ENCODE data around the gene PMF1. TPM values are rescaled to one million over a fixed set of nuclear protein-coding genes. Genes with fewer than 3 reads are reported as not detected.

PMF1 gene
- total RNA-seq, 2 donors from 2014 or later: 26.4 to 33.2 TPM

- Histone ChIP-seq H3K4me3 (no peak overlapping the region), H3K9me3 (no peaks in the 10 kb centered on the region), H3K4me1 (ENCODE audit: control insufficient read depth in 1 of 2, low read depth in 2 of 2) (peaks cover 6 to 14% of the 10 kb centered on the region in 2 donors), H3K27ac (no peak overlapping the region), H3K36me3 (peaks cover 62% of the 10 kb centered on the region), H3K27me3 (replicated peaks; ENCODE audit: insufficient read depth) (no peaks in the 10 kb centered on the region)
- DNase-seq (ENCODE audit: low spot score): no peak
- no peak for ATAC-seq (ENCODE audit: insufficient number of reproducible peaks, low FRiP score, low read depth)
- TF ChIP-seq CTCF (IDR thresholded peaks at IDR 0.05): no peak
These were observed 63.7 kb downstream of the PMF1 start for GRCh38 chr1:156276532-156276931.

GRCh38 chr1:156276966-156277381 is 64.2 kb downstream of the PMF1 start:
- TF ChIP-seq CTCF (IDR thresholded peaks at IDR 0.05): no peak
- peaks cover 59% of the 10 kb centered on the region for H3K36me3 ChIP-seq
- no peak for ATAC-seq (ENCODE audit: insufficient number of reproducible peaks, low FRiP score, low read depth)

GRCh38 chr1:156279837-156280236 is 67.0 kb downstream of the PMF1 start:
- DNase-seq (ENCODE audit: low spot score): no peak
- TF ChIP-seq CTCF (IDR thresholded peaks at IDR 0.05): no peak
- H3K27ac ChIP-seq: no peak overlapping the region
- no peak overlapping the region for H3K4me3 ChIP-seq
- no peak for ATAC-seq (ENCODE audit: insufficient number of reproducible peaks, low FRiP score, low read depth)
- peaks cover 19 to 28% of the 10 kb centered on the region in 2 donors for H3K4me1 ChIP-seq (ENCODE audit: control insufficient read depth in 1 of 2, low read depth in 2 of 2)
- H3K36me3 ChIP-seq: peaks cover 31% of the 10 kb centered on the region
- H3K9me3 ChIP-seq: no peaks in the 10 kb centered on the region
- no peaks in the 10 kb centered on the region for H3K27me3 ChIP-seq (replicated peaks; ENCODE audit: insufficient read depth)

More at GRCh38 chr1:156276966-156277381, 64.2 kb downstream of the PMF1 start:
- no peak for DNase-seq (ENCODE audit: low spot score)
- Histone ChIP-seq H3K9me3 (no peaks in the 10 kb centered on the region), H3K4me3 (no peak overlapping the region), H3K27me3 (replicated peaks; ENCODE audit: insufficient read depth) (no peaks in the 10 kb centered on the region), H3K27ac (no peak overlapping the region), H3K4me1 (ENCODE audit: control insufficient read depth in 1 of 2, low read depth in 2 of 2) (peaks cover 10 to 19% of the 10 kb centered on the region in 2 donors)

GRCh38 chr1:156281281-156281680 is 68.5 kb downstream of the PMF1 start:
- Histone ChIP-seq H3K9me3 (no peaks in the 10 kb centered on the region), H3K4me1 (ENCODE audit: control insufficient read depth in 1 of 2, low read depth in 2 of 2) (peaks cover 19 to 28% of the 10 kb centered on the region in 2 donors), H3K27ac (no peak overlapping the region), H3K27me3 (replicated peaks; ENCODE audit: insufficient read depth) (no peaks in the 10 kb centered on the region), H3K36me3 (peaks cover 18% of the 10 kb centered on the region), H3K4me3 (peak overlapping the region; percentile 83)
- DNase-seq (ENCODE audit: low spot score) (no peak), ATAC-seq (ENCODE audit: insufficient number of reproducible peaks, low FRiP score, low read depth) (no peak)
- no peak for TF ChIP-seq CTCF (IDR thresholded peaks at IDR 0.05)

- ATAC-seq (ENCODE audit: insufficient number of reproducible peaks, low FRiP score, low read depth) (no peak), DNase-seq (ENCODE audit: low spot score) (no peak)
- TF ChIP-seq CTCF (IDR thresholded peaks at IDR 0.05): no peak
- H3K36me3 ChIP-seq: peaks cover 12% of the 10 kb centered on the region
- H3K4me3 ChIP-seq: peak overlapping the region; percentile 83
- H3K27me3 ChIP-seq (replicated peaks; ENCODE audit: insufficient read depth): no peaks in the 10 kb centered on the region
- no peaks in the 10 kb centered on the region for H3K9me3 ChIP-seq
- H3K27ac ChIP-seq: peak overlapping the region; percentile 58 to 70
- H3K4me1 ChIP-seq (ENCODE audit: control insufficient read depth in 1 of 2, low read depth in 2 of 2): peaks cover 19 to 28% of the 10 kb centered on the region in 2 donors
These were observed 69.1 kb downstream of the PMF1 start for GRCh38 chr1:156281693-156282478.

Data from thoracic aorta (tissue), 2 donors.